HFFc6 (cell line): ENCODE results near the gene TXNDC2. TPM values are rescaled to one million over a fixed set of nuclear protein-coding genes. Genes with fewer than 3 reads are reported as not detected.
"Not testable (repeated sequence)": the region's sequence is repeated elsewhere in the genome, so short reads cannot be mapped to it uniquely, and the experiment has no call there.

Experiments used
- DNase-seq: peaks from one replicate; pipeline ENCODE4 v3.0.0-alpha.2; 2018
- H3K27ac Mint-ChIP-seq: 2 replicates; pipeline ENCODE4 v1.8.0; 2020; ENCODE audit warnings: mild to moderate bottlenecking, mixed read lengths
- H3K27me3 Mint-ChIP-seq: 2 replicates; pipeline ENCODE4 v1.8.0; 2021; ENCODE audit warnings: mild to moderate bottlenecking, moderate library complexity, mixed read lengths; ENCODE audit not compliant: insufficient read depth
- H3K36me3 Mint-ChIP-seq: 2 replicates; pipeline ENCODE4 v1.8.0; 2021; ENCODE audit warnings: low read depth, mixed read lengths
- H3K4me1 Mint-ChIP-seq: 2 replicates; pipeline ENCODE4 v1.8.0; 2020; ENCODE audit warnings: low read depth, mixed read lengths
- H3K4me3 Mint-ChIP-seq: 2 replicates; pipeline ENCODE4 v1.8.0; 2020; ENCODE audit warnings: mild to moderate bottlenecking, moderate library complexity, mixed read lengths
- H3K9me3 Mint-ChIP-seq: 2 replicates; pipeline ENCODE4 v1.8.0; 2020; ENCODE audit warnings: mild to moderate bottlenecking, mixed read lengths
- total RNA-seq, 6 experiments: library from RNA; stranded (reverse); fragmentation: NEBNext Ultra II Directional; extraction: Animal tissue kit (Norgen Biotek cat#: 25700); gene quantifications; 2 replicates in 1 of 6; 3 replicates in 5 of 6; pipeline ENCODE4 v1.2.3, GENCODE V29; 2021
- TF ChIP-seq, protein P1 (sequence below): fragments of 200-600 bp; sonication (generic); IDR thresholded peaks from 2 replicates; pipeline ENCODE4 v1.5.0; 2021; ENCODE audit warnings: antibody characterized with exemption, mild to moderate bottlenecking

Gene TXNDC2
- total RNA-seq, 6 experiments from 2014 or later, result 0.14 to 0.34 (median 0.18) TPM; not detected in 3

DNA sequence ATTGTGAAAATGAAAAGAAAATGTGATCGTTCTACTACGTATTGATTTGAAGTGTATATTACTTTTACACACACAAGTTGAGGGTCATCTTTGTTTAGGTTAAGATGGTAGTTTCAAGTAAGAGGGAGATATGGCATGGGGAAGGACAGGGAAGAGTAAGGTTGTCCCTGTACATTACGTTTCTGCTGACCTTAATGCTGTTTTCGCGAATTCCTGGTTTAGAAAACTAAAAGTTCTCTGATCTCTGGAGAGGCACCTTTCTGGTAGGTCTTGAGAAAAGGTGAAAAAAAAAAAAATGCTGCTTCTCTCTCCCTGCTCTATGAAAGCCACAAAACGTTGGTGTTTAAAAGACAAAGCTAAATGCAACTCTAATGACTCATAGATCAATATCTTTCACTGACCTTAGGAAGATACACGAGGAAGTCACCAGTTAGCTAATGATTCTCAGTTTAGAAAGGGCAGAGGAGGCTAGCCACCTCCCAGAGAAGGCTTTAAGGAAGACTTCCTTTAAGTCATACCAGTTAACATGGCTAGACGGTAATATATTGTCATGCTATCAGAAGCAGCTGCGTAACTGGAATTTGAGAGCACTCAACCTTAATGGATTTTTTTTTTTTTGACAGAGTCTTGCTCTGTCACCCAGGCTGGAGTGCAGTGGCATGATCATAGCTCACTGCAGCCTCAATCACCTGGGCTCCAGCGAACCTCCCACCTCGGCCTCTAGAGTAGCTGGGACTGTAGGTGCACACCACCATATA is 13.2 kb downstream of the TXNDC2 start:
- Mint-ChIP-seq H3K36me3 (no peaks in the 10 kb centered on the region), H3K4me1 (peaks cover 41% of the 10 kb centered on the region), H3K9me3 (no peaks in the 10 kb centered on the region), H3K27ac (peak overlapping the region; percentile 61), H3K27me3 (no peaks in the 10 kb centered on the region; the same call in 1 of the 2 replicates), H3K4me3 (peak overlapping the region; percentile 16)
- peak; percentile 85 for DNase-seq
- TF ChIP-seq, protein P1, sequence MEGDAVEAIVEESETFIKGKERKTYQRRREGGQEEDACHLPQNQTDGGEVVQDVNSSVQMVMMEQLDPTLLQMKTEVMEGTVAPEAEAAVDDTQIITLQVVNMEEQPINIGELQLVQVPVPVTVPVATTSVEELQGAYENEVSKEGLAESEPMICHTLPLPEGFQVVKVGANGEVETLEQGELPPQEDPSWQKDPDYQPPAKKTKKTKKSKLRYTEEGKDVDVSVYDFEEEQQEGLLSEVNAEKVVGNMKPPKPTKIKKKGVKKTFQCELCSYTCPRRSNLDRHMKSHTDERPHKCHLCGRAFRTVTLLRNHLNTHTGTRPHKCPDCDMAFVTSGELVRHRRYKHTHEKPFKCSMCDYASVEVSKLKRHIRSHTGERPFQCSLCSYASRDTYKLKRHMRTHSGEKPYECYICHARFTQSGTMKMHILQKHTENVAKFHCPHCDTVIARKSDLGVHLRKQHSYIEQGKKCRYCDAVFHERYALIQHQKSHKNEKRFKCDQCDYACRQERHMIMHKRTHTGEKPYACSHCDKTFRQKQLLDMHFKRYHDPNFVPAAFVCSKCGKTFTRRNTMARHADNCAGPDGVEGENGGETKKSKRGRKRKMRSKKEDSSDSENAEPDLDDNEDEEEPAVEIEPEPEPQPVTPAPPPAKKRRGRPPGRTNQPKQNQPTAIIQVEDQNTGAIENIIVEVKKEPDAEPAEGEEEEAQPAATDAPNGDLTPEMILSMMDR, result no peak

DNA sequence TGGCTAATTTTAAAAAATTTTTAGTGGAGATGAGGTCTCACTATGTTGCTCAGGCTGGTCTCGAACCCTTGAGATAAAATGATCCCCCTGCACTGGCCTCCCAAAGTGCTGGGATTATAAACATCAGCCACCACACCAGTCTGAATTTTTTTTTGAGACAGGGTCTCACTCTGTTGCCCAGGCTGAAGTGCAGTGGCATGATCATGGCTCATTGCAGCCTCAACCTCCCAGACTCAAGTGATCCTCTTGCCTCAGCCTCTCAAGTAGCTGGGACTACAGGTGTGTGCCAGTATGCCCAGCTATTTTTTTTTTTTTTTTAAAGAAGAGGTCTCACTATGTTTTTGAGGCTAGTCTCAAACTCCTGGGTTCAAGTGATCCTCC is 13.8 kb downstream of the TXNDC2 start:
- not testable (repeated sequence) for H3K4me3 Mint-ChIP-seq, DNase-seq, H3K36me3 Mint-ChIP-seq, H3K9me3 Mint-ChIP-seq, H3K27me3 Mint-ChIP-seq
- H3K4me1 Mint-ChIP-seq, result peaks cover 41% of the 10 kb centered on the region
- H3K27ac Mint-ChIP-seq, result peak overlapping the region; percentile 61

- Mint-ChIP-seq H3K9me3 (no peaks in the 10 kb centered on the region), H3K4me1 (peaks cover 33% of the 10 kb centered on the region), H3K27me3 (no peaks in the 10 kb centered on the region; the same call in 1 of the 2 replicates), H3K36me3 (no peaks in the 10 kb centered on the region), H3K27ac (no peak overlapping the region), H3K4me3 (no peak overlapping the region)
- TF ChIP-seq, protein P1, result no peak
- no peak for DNase-seq
Measured at GRCh38 chr18:9900699-9901098, 14.9 kb downstream of the TXNDC2 start.

DNA sequence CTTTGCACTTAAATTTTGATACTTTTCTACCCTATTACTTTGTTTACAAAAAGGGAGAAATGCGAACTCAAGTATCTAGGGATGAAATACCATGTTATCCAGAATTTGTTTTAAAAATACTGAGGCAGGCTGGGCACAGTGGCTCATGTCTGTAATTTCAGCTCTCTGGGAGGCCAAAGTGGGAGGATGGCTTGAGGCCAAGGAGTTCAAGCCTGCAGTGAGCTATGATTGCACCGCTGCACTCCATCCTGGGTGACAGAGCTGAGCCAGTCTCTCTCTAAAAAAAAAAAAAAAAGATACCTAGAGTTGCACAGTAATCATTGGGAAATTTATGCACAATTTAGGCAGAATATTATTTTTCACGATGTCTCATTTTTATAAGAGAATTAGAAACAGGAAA is 15.6 kb downstream of the TXNDC2 start:
- no peak for DNase-seq
- Mint-ChIP-seq H3K27me3 (no peaks in the 10 kb centered on the region; the same call in 1 of the 2 replicates), H3K36me3 (no peaks in the 10 kb centered on the region), H3K4me3 (no peak overlapping the region), H3K4me1 (peaks cover 37% of the 10 kb centered on the region), H3K27ac (no peak overlapping the region), H3K9me3 (no peaks in the 10 kb centered on the region)
- TF ChIP-seq, protein P1, result no peak

DNA sequence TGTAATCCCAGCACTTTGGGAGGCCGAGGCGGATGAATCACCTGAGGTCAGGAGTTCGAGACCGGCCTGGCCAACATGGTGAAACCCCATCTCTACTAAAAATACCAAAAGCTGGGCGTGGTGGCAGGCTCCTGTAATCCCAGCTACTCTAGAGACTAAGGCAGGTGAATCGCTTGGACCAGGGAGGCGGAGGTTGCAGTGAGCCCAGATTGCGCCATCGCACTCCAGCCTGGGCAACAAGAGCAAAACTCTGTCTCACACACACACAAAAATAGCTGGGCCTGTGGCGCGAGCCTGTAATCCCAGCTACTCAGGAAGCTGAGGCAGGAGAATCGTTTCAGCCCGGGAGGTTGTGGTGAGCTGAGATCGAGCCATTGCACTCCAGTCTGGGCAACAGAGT is 16.5 kb downstream of the TXNDC2 start:
- not testable (repeated sequence) for H3K4me3 Mint-ChIP-seq, H3K27me3 Mint-ChIP-seq, H3K36me3 Mint-ChIP-seq, DNase-seq, H3K9me3 Mint-ChIP-seq, H3K27ac Mint-ChIP-seq
- H3K4me1 Mint-ChIP-seq, result peaks cover 37% of the 10 kb centered on the region

GRCh38 chr18:9902832-9903231 is 17.1 kb downstream of the TXNDC2 start:
- no peaks in the 10 kb centered on the region for H3K36me3 Mint-ChIP-seq
- H3K4me3 Mint-ChIP-seq, result no peak overlapping the region
- H3K9me3 Mint-ChIP-seq, result no peaks in the 10 kb centered on the region
- TF ChIP-seq, protein P1, result no peak
- H3K27me3 Mint-ChIP-seq, result peaks cover 2% of the 10 kb centered on the region
- H3K4me1 Mint-ChIP-seq, result peaks cover 37% of the 10 kb centered on the region
- DNase-seq, result no peak
- H3K27ac Mint-ChIP-seq, result no peak overlapping the region
